Activated T-cell treated with anti-CD3 and anti-CD28 coated beads, Interleukin-2, amount 50 U/mL, for 4 hours (primary cell): Measurements from ENCODE around the gene LINC01488. TPM values are rescaled to one million over a fixed set of nuclear protein-coding genes. Genes with fewer than 3 reads are reported as not detected.

Experiments used
- ATAC-seq, 2 donors: fragments of 200-7000 bp; cut with Tn5 transposase; one replicate each; pipeline ENCODE4 v1.10.0; 2021
- DNase-seq: peaks from one replicate; pipeline ENCODE4 v3.0.0-alpha.2; 2020
- H3K27me3 Mint-ChIP-seq: one replicate; pipeline ENCODE4 v1.8.0; 2021; ENCODE audit warnings: low read depth, mixed read lengths
- H3K36me3 Mint-ChIP-seq: one replicate; pipeline ENCODE4 v1.8.0; 2022; ENCODE audit warnings: mixed read lengths; ENCODE audit not compliant: insufficient read depth
- H3K4me1 Mint-ChIP-seq: one replicate; pipeline ENCODE4 v1.8.0; 2021; ENCODE audit warnings: low read depth, mixed read lengths
- H3K4me3 Mint-ChIP-seq: one replicate; pipeline ENCODE4 v1.8.0; 2021; ENCODE audit warnings: mild to moderate bottlenecking, moderate library complexity, mixed read lengths
- H3K9me3 Mint-ChIP-seq: one replicate; pipeline ENCODE4 v1.8.0; 2021; ENCODE audit warnings: mixed read lengths
- total RNA-seq, 3 donors: library from RNA; stranded (reverse); gene quantifications; one replicate each; pipeline ENCODE4 v1.2.1, GENCODE V29; 2021

Gene LINC01488
- total RNA-seq, 3 donors from 2014 or later = not detected

DNA sequence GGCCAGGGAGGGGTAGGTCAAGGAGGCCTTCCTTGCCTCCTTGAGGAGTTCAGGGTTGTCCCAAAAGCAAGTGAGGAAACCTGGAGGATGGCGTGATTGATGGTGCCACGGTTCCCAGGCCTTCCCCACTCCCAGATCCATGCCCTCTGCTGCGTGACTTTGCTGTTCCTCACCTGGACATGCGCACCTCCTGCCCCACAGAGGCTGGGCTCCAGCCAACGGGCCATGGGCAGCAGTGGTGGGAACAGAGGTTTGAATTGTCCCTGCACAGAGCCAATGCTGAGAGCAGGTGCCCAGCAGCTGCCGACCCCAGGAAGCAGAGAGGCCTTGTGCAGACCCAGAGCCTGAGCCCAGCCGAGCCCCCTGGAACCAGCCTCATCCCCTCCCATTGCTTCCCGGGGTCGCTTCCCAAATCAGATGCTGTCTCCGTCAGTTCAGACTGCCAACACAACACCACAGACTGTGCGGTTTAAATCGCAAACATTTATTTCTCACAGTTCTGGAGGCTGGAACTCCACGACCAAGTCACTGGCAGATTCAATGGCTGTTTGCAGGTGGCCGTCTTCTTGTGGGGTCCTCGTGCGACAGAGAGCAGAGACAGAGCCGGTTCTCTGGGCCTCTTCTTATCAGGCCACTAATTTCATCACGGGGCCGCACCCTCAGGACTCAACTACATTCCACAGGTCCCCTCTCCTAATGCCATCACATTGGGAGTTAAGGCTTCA is 6.2 kb upstream of the LINC01488 start:
- ATAC-seq (no peak), DNase-seq (no peak)
- no peaks in the 10 kb centered on the region for H3K4me1 Mint-ChIP-seq
- peaks cover 4% of the 10 kb centered on the region for H3K9me3 Mint-ChIP-seq
- H3K36me3 Mint-ChIP-seq = no peaks in the 10 kb centered on the region
- H3K4me3 Mint-ChIP-seq = no peak overlapping the region
- peaks cover 7% of the 10 kb centered on the region for H3K27me3 Mint-ChIP-seq

DNA sequence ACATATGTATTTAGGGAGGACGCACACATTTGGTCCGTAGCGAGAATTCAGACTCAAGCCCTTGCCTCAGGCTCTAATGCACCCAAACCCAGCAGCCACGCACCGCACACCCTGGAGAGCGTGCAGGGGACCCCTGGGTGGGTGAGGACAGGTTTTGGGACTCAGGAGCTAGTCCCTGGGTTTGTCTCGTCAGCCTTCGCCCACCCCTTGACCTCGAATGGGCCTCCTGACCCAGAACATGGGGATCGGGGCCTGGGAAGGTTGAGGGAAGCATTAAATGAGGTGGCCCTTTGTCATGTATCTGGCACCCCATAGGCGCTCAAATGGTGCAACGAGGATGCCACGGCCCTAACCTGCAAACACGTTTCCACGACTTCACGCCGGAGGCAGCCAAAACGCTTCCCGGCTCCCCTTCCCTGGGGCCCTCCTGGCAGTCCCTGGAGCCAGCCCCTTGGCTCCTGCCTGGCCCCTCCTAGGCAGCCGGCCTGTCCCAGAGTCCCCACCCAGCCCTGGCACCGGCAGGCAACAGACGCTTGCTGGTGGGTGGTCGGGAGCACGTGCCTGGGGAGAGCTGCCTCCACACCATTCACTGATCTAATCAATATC is 5.5 kb upstream of the LINC01488 start:
- Mint-ChIP-seq H3K36me3 (no peaks in the 10 kb centered on the region), H3K9me3 (peaks cover 4% of the 10 kb centered on the region), H3K27me3 (peaks cover 7% of the 10 kb centered on the region), H3K4me3 (no peak overlapping the region), H3K4me1 (no peaks in the 10 kb centered on the region)
- ATAC-seq = no peak
- no peak for DNase-seq

DNA sequence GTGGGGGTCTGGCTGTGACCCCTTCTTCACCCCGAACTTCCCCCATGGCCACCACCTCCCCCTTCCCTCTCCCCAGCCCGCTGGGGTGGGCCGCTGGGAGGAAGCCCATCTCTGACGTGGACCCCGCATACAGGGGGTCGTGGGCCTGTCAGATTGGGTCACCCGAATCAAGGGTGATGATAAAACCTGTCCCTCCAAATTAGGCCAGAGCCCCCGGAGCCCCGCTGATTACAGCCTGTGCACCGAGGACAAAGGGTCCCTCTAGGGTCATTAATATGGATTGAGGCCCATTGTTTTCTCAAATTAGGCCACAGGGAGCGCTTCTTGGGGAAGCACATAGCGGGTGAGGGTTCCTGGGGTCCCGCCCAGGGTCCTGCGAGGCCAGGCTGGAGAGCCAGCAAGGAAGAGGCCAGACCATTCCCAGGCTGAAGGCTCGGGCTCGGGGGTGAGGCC is 4.9 kb upstream of the LINC01488 start:
- DNase-seq (no peak), ATAC-seq (no peak)
- H3K4me3 Mint-ChIP-seq = no peak overlapping the region
- peaks cover 7% of the 10 kb centered on the region for H3K27me3 Mint-ChIP-seq
- no peaks in the 10 kb centered on the region for H3K4me1 Mint-ChIP-seq
- no peaks in the 10 kb centered on the region for H3K36me3 Mint-ChIP-seq
- peaks cover 4% of the 10 kb centered on the region for H3K9me3 Mint-ChIP-seq

DNA sequence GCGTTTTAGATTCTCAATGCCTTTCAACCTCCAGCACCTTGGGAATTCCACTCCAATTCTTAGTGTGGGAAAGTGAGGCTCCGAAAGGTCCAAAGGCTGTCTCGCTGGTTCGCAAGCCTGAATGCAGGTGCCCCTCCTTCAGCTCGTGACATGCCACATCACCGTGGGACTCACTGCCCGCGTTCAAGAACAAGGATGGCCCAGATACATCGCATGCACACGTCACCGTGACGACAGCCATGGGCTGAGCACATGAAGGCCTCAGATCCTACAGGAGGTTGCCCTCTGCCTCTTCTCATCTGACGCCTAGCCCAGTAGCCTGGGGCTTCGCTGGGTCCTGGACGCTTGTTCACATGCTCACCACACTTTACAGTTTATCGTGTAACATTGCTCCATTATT is 4.4 kb upstream of the LINC01488 start:
- Mint-ChIP-seq H3K9me3 (peaks cover 4% of the 10 kb centered on the region), H3K4me3 (no peak overlapping the region), H3K36me3 (no peaks in the 10 kb centered on the region), H3K27me3 (peaks cover 3% of the 10 kb centered on the region), H3K4me1 (no peaks in the 10 kb centered on the region)
- ATAC-seq (no peak), DNase-seq (no peak)

GRCh38 chr11:69479591-69480271 is 1.7 kb upstream of the LINC01488 start:
- ATAC-seq = no peak
- no peak for DNase-seq

DNA sequence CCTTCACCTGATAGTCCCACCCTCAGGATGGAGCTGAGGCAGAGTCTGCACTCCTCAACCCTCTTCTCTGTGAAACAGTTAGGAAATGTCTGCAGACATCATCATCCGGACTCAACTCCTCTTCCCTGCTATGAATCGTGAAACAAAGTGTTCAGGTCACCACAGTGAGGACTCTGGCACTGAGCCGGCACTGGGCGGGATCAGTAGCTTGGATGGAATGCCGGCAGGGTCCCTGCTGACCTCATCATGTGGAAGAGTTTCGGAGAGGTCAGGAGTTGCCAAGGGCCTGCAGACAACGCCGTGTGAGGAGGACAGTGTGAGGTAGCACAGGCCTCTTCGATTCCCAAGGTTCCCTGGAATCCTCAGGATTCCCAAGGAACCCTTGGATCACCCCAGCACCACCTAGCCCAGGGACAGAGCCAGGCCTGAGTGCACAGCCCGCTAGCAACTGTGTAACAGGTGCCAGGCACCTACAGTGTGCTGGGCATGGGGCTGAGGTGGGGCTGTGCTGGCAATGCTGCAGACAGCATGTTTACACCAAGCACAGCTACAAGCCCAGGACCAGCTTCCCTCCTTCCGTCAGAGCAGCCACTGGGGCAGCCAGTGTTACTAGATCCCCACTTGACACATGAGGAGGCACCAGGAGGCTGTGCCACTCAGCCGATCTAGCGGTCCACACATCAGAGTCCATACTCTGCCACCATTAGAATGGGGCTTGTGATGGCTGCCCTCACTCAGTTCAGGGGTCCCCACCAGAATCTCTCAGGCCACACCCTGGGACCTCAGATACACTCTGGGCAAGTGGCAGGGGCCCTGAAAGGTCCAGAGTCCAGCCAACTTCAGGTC is 693 bp upstream of the LINC01488 start:
- Mint-ChIP-seq H3K9me3 (no peaks in the 10 kb centered on the region), H3K36me3 (no peaks in the 10 kb centered on the region), H3K27me3 (peaks cover 2% of the 10 kb centered on the region), H3K4me3 (no peak overlapping the region), H3K4me1 (no peaks in the 10 kb centered on the region)
- ATAC-seq = no peak
- DNase-seq = no peak

More at GRCh38 chr11:69479591-69480271, 1.7 kb upstream of the LINC01488 start:
- no peaks in the 10 kb centered on the region for H3K4me1 Mint-ChIP-seq
- no peaks in the 10 kb centered on the region for H3K36me3 Mint-ChIP-seq
- H3K27me3 Mint-ChIP-seq = peaks cover 2% of the 10 kb centered on the region
- no peak overlapping the region for H3K4me3 Mint-ChIP-seq
- H3K9me3 Mint-ChIP-seq = no peaks in the 10 kb centered on the region

DNA sequence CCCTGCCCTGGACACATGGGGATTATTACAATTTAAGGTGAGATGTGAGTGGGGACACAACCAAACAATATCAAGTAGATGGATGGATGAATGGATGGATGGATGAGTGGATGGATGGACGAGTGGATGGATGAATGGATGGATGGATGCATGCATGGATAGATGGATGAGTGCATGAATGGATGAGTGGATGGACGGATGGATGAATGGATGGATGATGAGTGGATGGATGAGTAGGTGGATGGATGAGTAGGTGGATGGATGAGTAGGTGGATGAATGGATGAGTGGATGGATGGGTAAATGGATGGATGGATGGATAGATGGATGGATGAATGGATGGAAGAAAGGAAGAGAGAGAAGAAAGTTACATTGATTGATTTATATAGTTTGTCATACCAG is 859 bp downstream of the LINC01488 start:
- H3K4me1 Mint-ChIP-seq = no peaks in the 10 kb centered on the region
- H3K9me3 Mint-ChIP-seq = no peaks in the 10 kb centered on the region
- H3K27me3 Mint-ChIP-seq = peaks cover 2% of the 10 kb centered on the region
- H3K4me3 Mint-ChIP-seq = no peak overlapping the region
- H3K36me3 Mint-ChIP-seq = no peaks in the 10 kb centered on the region
- ATAC-seq (no peak), DNase-seq (no peak)

GRCh38 chr11:69483170-69483569 is 1.7 kb downstream of the LINC01488 start:
- DNase-seq = no peak
- peaks cover 2% of the 10 kb centered on the region for H3K27me3 Mint-ChIP-seq
- no peaks in the 10 kb centered on the region for H3K9me3 Mint-ChIP-seq
- no peaks in the 10 kb centered on the region for H3K4me1 Mint-ChIP-seq
- ATAC-seq = no peak
- no peak overlapping the region for H3K4me3 Mint-ChIP-seq
- no peaks in the 10 kb centered on the region for H3K36me3 Mint-ChIP-seq

GRCh38 chr11:69483691-69484426 is 2.4 kb downstream of the LINC01488 start:
- H3K36me3 Mint-ChIP-seq = no peaks in the 10 kb centered on the region
- ATAC-seq (no peak), DNase-seq (no peak)
- H3K27me3 Mint-ChIP-seq = peaks cover 2% of the 10 kb centered on the region
- no peak overlapping the region for H3K4me3 Mint-ChIP-seq
- no peaks in the 10 kb centered on the region for H3K9me3 Mint-ChIP-seq
- H3K4me1 Mint-ChIP-seq = no peaks in the 10 kb centered on the region

- H3K36me3 Mint-ChIP-seq = no peaks in the 10 kb centered on the region
- no peak overlapping the region for H3K4me3 Mint-ChIP-seq
- H3K27me3 Mint-ChIP-seq = peaks cover 2% of the 10 kb centered on the region
- no peaks in the 10 kb centered on the region for H3K9me3 Mint-ChIP-seq
- no peak for DNase-seq
- ATAC-seq = no peak
- H3K4me1 Mint-ChIP-seq = no peaks in the 10 kb centered on the region
These were observed 3.2 kb downstream of the LINC01488 start for GRCh38 chr11:69484427-69485259.

GRCh38 chr11:69485337-69486041 is 4.0 kb downstream of the LINC01488 start:
- Mint-ChIP-seq H3K27me3 (peaks cover 2% of the 10 kb centered on the region), H3K4me3 (no peak overlapping the region), H3K9me3 (no peaks in the 10 kb centered on the region), H3K4me1 (no peaks in the 10 kb centered on the region), H3K36me3 (no peaks in the 10 kb centered on the region)
- ATAC-seq (no peak), DNase-seq (no peak)

- H3K4me1 Mint-ChIP-seq = no peaks in the 10 kb centered on the region
- H3K9me3 Mint-ChIP-seq = no peaks in the 10 kb centered on the region
- ATAC-seq (no peak), DNase-seq (no peak)
- H3K4me3 Mint-ChIP-seq = no peak overlapping the region
- no peaks in the 10 kb centered on the region for H3K36me3 Mint-ChIP-seq
- peaks cover 2% of the 10 kb centered on the region for H3K27me3 Mint-ChIP-seq
These were observed 4.8 kb downstream of the LINC01488 start for GRCh38 chr11:69486056-69486772.
